ENCODE results near the gene SOX13.
A peak's percentile ranks its signal among the peaks of the same experiment; 100 is the strongest.
"Not testable (repeated sequence)": the region's sequence is repeated elsewhere in the genome, so short reads cannot be mapped to it uniquely, and the experiment has no call there.

Gene SOX13

DNA sequence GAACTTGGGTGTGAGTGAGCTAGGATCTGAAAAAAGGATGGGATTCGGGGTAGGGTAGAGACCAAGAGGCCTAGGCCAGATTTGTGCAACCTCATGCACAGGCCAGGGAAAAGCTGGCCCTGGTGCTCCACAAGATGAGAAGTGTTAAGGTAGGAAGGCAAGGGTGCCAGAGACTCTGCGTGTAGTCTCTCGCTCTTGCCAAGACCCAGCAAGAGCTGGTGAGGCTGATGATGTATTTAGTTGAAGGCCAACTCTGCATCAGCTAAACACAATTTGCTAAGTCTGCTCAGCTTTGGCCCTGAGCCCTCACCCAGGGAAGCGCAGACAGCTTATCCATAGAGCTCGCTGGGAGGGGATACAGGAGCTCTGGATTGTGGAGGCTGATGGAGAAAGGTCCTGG lies 26.6 kb upstream of the SOX13 start:
- Mint-ChIP-seq H3K36me3 (no peaks in the 10 kb centered on the region), H3K27ac (peak overlapping the region; percentile 47), H3K9me3 (no peaks in the 10 kb centered on the region)

DNA sequence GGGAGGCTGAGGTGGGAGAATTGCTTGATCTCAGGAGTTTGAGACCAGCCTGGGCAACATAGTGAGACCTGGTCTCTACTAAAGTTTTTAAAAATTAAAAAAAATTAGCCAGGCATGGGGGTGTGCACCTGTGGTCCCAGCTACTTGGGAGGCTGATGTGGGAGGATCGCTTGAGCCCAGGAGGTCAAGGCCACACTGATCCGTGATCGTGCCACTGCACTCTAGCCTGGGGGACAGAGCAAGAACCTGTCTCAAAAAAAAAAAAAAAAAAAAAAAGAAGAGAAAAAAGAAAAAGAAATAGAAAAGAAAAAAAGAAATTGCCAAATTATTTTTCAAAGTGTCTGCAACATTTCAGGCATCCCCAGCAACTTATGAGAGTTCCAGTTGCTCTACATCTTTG lies 24.1 kb upstream of the SOX13 start:
- H3K4me3 Mint-ChIP-seq; DNase-seq (ENCODE audit: low spot score in 2 of 2); H3K4me1 Mint-ChIP-seq; H3K9me3 Mint-ChIP-seq; H3K36me3 Mint-ChIP-seq; ATAC-seq; H3K27ac Mint-ChIP-seq: not testable (repeated sequence)

More for the DNA sequence above, 26.6 kb upstream of the SOX13 start:
- peaks cover 6% of the 10 kb centered on the region for H3K4me1 Mint-ChIP-seq
- no peak for DNase-seq (ENCODE audit: low spot score in 2 of 2)
- H3K4me3 Mint-ChIP-seq, result no peak overlapping the region
- ATAC-seq, result no peak

GRCh38 chr1:204051258-204051657 lies 21.7 kb upstream of the SOX13 start:
- DNase-seq (ENCODE audit: low spot score in 2 of 2), result no peak
- H3K27ac Mint-ChIP-seq, result no peak overlapping the region
- no peaks in the 10 kb centered on the region for H3K36me3 Mint-ChIP-seq
- no peaks in the 10 kb centered on the region for H3K9me3 Mint-ChIP-seq
- no peak for ATAC-seq
- H3K4me3 Mint-ChIP-seq, result no peak overlapping the region
- H3K4me1 Mint-ChIP-seq, result no peaks in the 10 kb centered on the region

- no peak for ATAC-seq
- H3K9me3 Mint-ChIP-seq, result no peaks in the 10 kb centered on the region
These were observed 21.2 kb upstream of the SOX13 start for GRCh38 chr1:204051718-204052117.

DNA sequence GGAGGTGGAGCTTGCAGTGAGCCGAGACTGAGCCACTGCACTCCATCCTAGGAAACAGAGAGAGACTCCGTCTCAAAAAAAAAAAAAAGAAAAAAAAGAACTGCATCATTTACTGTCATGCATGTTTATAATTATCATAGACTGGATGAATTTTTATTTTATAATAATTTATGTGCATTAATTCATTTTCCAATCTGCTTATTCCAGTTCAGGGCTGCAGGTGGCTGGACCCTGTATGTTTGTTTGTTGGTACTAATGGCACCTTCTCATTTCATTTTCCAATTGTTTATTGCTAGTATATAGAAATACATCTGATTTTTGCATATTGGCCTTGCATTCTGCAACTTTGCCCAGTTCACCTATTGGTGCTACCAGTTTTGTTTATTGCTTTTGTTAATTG lies 19.0 kb upstream of the SOX13 start:
- Mint-ChIP-seq H3K36me3 (peaks cover 6% of the 10 kb centered on the region), H3K4me1 (no peaks in the 10 kb centered on the region), H3K9me3 (no peaks in the 10 kb centered on the region), H3K27ac (no peak overlapping the region), H3K4me3 (no peak overlapping the region)
- DNase-seq (ENCODE audit: low spot score in 2 of 2) (no peak), ATAC-seq (no peak)

More at GRCh38 chr1:204051718-204052117, 21.2 kb upstream of the SOX13 start:
- Mint-ChIP-seq H3K27ac (no peak overlapping the region), H3K4me1 (no peaks in the 10 kb centered on the region), H3K4me3 (no peak overlapping the region), H3K36me3 (no peaks in the 10 kb centered on the region)
- DNase-seq (ENCODE audit: low spot score in 2 of 2), result no peak

DNA sequence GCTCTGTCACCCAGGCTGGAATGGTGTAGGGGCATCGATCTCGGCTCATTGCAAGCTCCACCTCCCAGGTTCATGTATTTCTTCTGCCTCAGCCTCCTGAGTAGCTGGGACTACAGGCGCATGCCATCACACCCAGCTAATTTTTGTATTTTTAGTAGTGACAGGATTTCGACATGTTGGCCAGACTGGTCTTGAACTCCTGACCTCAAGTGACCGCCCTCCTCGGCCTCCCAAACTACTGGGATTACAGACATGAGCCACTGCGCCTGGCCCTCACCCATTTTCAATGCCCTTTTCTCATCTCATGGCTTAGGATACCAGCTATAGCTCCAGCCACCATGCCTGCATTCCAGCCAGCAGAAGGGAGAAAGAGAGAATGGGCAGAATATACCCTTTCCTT lies 12.9 kb upstream of the SOX13 start:
- DNase-seq (ENCODE audit: low spot score in 2 of 2) (no peak), ATAC-seq (no peak)
- H3K4me3 Mint-ChIP-seq, result no peak overlapping the region
- H3K36me3 Mint-ChIP-seq, result peaks cover 6% of the 10 kb centered on the region
- H3K4me1 Mint-ChIP-seq, result peaks cover 7% of the 10 kb centered on the region
- no peak overlapping the region for H3K27ac Mint-ChIP-seq
- no peaks in the 10 kb centered on the region for H3K9me3 Mint-ChIP-seq

- H3K27ac Mint-ChIP-seq, result no peak overlapping the region
- peaks cover 15% of the 10 kb centered on the region for H3K4me1 Mint-ChIP-seq
- H3K4me3 Mint-ChIP-seq, result no peak overlapping the region
- DNase-seq (ENCODE audit: low spot score in 2 of 2) (no peak), ATAC-seq (no peak)
- peaks cover 6% of the 10 kb centered on the region for H3K36me3 Mint-ChIP-seq
- no peaks in the 10 kb centered on the region for H3K9me3 Mint-ChIP-seq
These were observed 10.8 kb upstream of the SOX13 start for GRCh38 chr1:204062106-204062505.

- Mint-ChIP-seq H3K4me3 (no peak overlapping the region), H3K4me1 (peaks cover 15% of the 10 kb centered on the region), H3K36me3 (no peaks in the 10 kb centered on the region), H3K9me3 (no peaks in the 10 kb centered on the region), H3K27ac (no peak overlapping the region)
- ATAC-seq (no peak), DNase-seq (ENCODE audit: low spot score in 2 of 2) (no peak)
These were observed 7.5 kb upstream of the SOX13 start for GRCh38 chr1:204065174-204065985.

GRCh38 chr1:204065986-204066300 lies 7.0 kb upstream of the SOX13 start:
- Mint-ChIP-seq H3K9me3 (no peaks in the 10 kb centered on the region), H3K4me1 (peaks cover 15% of the 10 kb centered on the region), H3K36me3 (no peaks in the 10 kb centered on the region), H3K4me3 (no peak overlapping the region), H3K27ac (no peak overlapping the region)
- DNase-seq (ENCODE audit: low spot score in 2 of 2), result no peak
- ATAC-seq, result no peak

- DNase-seq (ENCODE audit: low spot score in 2 of 2) (no peak), ATAC-seq (no peak)
- Mint-ChIP-seq H3K4me1 (peaks cover 15% of the 10 kb centered on the region), H3K27ac (no peak overlapping the region), H3K9me3 (no peaks in the 10 kb centered on the region), H3K4me3 (no peak overlapping the region), H3K36me3 (no peaks in the 10 kb centered on the region)
These were observed 5.0 kb upstream of the SOX13 start for GRCh38 chr1:204067935-204068334.

DNA sequence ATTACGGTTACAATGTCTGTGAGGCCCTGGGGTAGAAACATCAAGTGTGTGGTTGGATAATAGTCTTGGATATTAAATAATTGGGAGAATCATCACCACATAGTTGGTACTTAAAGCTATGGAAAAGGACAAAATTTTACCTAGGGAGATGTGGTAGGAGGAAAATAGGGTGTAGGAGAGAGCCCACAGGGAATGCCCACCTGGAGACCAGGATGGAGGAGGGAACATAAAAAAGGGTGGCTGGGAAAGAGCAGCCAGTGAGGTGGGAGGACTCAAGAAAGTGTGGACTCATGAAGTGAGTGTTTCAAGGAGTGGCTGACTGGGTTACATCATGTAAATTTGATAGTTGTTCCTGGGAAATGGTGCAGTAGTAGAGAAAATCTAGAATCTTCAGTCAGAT lies 3.0 kb upstream of the SOX13 start:
- Mint-ChIP-seq H3K27ac (no peak overlapping the region), H3K4me1 (peaks cover 19% of the 10 kb centered on the region), H3K9me3 (no peaks in the 10 kb centered on the region), H3K36me3 (no peaks in the 10 kb centered on the region), H3K4me3 (no peak overlapping the region)
- DNase-seq (ENCODE audit: low spot score in 2 of 2) (no peak), ATAC-seq (no peak)

DNA sequence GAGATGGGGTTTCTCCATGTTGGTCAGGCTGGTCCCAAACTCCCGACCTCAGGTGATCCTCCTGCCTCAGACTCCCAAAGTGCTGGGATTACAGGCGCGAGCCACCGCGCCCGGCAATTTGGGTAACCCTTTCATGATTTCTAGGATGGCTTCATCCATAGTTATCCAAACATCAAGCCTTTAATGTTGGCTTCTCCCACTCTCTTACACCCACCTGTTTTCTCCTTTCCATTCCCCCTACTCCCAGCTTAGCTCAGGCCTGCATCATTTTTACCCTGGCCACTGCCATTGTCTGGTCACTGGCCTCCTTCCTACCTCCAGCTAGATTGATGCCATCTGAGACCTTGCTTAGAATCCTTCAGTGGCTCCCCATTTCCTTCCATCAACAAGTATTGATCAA lies 2.0 kb upstream of the SOX13 start:
- Mint-ChIP-seq H3K36me3 (no peaks in the 10 kb centered on the region), H3K4me3 (no peak overlapping the region), H3K4me1 (peaks cover 22% of the 10 kb centered on the region), H3K27ac (no peak overlapping the region), H3K9me3 (no peaks in the 10 kb centered on the region)
- DNase-seq (ENCODE audit: low spot score in 2 of 2) (no peak), ATAC-seq (no peak)

DNA sequence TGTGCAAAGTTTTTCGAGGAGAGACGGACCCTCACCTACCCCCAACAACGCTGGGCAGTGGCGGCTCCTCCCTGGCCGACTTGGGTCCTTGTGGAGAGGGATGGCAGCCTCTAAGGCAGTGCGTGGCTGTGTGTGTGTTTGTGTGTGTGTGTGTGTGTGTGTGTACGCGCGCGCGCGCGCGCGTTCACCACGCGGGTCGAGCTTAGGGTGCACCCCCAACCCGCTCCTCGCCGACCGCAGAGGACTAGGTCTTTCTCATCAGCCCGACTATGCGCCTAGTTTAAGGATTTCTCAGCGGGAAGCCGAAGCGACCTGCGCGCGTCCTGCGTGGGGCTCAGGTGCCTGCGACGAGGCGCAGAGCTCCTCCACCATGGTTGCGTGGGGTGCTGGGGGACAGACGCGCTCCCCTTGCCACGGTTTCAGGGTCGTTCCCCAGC lies 940 bp downstream of the SOX13 start:
- Mint-ChIP-seq H3K36me3 (no peaks in the 10 kb centered on the region), H3K9me3 (no peaks in the 10 kb centered on the region), H3K4me3 (peak overlapping the region; percentile 84), H3K27ac (peak overlapping the region; percentile 64), H3K4me1 (peaks cover 39% of the 10 kb centered on the region)
- ATAC-seq (peak; percentile 25), DNase-seq (ENCODE audit: low spot score in 2 of 2) (no peak)

- ATAC-seq, result peak; percentile 2
- Mint-ChIP-seq H3K36me3 (no peaks in the 10 kb centered on the region), H3K4me3 (peak overlapping the region; percentile 84), H3K4me1 (peaks cover 40% of the 10 kb centered on the region), H3K9me3 (no peaks in the 10 kb centered on the region), H3K27ac (peak overlapping the region; percentile 64)
- DNase-seq (ENCODE audit: low spot score in 2 of 2), result no peak
These were observed 1.6 kb downstream of the SOX13 start for GRCh38 chr1:204074274-204075138.

DNA sequence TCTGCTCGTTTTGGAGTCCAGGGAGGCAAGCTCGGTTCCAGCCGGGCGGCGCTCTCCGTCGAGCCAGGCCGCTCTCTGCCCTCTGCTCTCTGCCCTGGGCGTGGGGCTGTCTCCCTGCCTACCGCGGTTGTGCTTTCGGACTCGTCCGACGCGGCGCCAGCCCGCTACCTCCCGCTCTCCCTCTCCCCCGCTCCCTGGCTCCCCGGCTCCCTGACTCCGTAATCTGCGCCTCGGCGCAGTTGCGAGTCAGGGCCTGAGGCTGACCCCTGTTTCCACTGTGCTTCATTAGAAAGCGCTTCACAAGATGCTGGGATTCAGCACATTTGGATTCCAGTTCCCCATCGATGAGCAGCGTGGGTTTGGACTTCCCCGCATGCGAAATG lies 2.2 kb downstream of the SOX13 start:
- Mint-ChIP-seq H3K4me1 (peaks cover 46% of the 10 kb centered on the region), H3K36me3 (no peaks in the 10 kb centered on the region), H3K4me3 (peak overlapping the region; percentile 84), H3K27ac (peak overlapping the region; percentile 64), H3K9me3 (no peaks in the 10 kb centered on the region)
- no peak for DNase-seq (ENCODE audit: low spot score in 2 of 2)
- ATAC-seq, result no peak

Measured in stimulated activated effector memory CD8-positive, alpha-beta T cell treated with anti-CD3 and anti-CD28 coated beads, Interleukin-12 subunit alpha, Interleukin-12 subunit beta, amount 100 ng/mL, for 72 hours (primary cell).